ENCODE data around the gene S100P. TPM values are rescaled to one million over a fixed set of nuclear protein-coding genes. Genes with fewer than 3 reads are reported as not detected.

S100P gene
- total RNA-seq, 4 donors from 2014 or later, result 0.56 TPM; not detected in 3

- no peaks in the 10 kb centered on the region for H3K9me3 ChIP-seq
- H3K4me3 ChIP-seq (replicated peaks in 1 of 3), result no peak overlapping the region
- H3K4me1 ChIP-seq, result peaks cover 4 to 10% of the 10 kb centered on the region in 2 donors
- whole genome bisulfite sequencing, 2 donors, result 92 to 96% methylated on average over 7 to 8 of the region's 8 CpGs
- intact Hi-C loops (cut with DNase I), result no loop called here
- no peaks in the 10 kb centered on the region for H3K36me3 ChIP-seq
- no peak for DNase-seq
- no peak overlapping the region for H3K27ac ChIP-seq
- TF ChIP-seq, protein P1, sequence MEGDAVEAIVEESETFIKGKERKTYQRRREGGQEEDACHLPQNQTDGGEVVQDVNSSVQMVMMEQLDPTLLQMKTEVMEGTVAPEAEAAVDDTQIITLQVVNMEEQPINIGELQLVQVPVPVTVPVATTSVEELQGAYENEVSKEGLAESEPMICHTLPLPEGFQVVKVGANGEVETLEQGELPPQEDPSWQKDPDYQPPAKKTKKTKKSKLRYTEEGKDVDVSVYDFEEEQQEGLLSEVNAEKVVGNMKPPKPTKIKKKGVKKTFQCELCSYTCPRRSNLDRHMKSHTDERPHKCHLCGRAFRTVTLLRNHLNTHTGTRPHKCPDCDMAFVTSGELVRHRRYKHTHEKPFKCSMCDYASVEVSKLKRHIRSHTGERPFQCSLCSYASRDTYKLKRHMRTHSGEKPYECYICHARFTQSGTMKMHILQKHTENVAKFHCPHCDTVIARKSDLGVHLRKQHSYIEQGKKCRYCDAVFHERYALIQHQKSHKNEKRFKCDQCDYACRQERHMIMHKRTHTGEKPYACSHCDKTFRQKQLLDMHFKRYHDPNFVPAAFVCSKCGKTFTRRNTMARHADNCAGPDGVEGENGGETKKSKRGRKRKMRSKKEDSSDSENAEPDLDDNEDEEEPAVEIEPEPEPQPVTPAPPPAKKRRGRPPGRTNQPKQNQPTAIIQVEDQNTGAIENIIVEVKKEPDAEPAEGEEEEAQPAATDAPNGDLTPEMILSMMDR (IDR thresholded peaks at IDR 0.05), result no peak
- no peak for TF ChIP-seq POLR2A (IDR thresholded peaks at IDR 0.05)
- H3K27me3 ChIP-seq, result no peaks in the 10 kb centered on the region
These were observed 37.6 kb downstream of the S100P start for GRCh38 chr4:6731318-6731675.

DNA sequence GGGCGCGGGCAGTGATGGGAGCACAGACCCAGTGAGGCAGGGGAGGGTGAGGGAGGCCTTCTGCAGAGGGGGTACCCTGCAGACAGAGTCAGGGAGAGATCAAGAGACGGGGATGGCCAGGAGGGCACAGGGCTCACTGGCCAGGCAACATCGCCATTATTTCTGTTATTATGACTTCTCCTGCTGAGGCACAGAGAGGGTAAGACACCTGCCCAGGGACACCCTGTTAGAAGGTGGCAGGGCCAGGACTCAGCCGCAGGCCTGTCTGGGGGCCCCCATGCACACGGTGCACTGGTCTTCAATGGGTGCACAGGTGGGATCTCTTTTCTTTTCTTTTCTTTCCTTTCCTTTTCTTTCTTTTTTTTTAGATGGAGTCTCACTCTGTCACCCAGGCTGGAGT lies 38.1 kb downstream of the S100P start:
- Histone ChIP-seq H3K4me3 (replicated peaks in 1 of 3) (no peak overlapping the region), H3K9me3 (no peaks in the 10 kb centered on the region), H3K27ac (no peak overlapping the region), H3K4me1 (peaks cover 4 to 10% of the 10 kb centered on the region in 2 donors), H3K27me3 (no peaks in the 10 kb centered on the region), H3K36me3 (no peaks in the 10 kb centered on the region)
- no peak for TF ChIP-seq POLR2A (IDR thresholded peaks at IDR 0.05)
- TF ChIP-seq, protein P1 (IDR thresholded peaks at IDR 0.05), result no peak
- intact Hi-C loops (cut with DNase I), result no loop called here
- DNase-seq, result no peak
- WGBS, 2 donors, result 87 to 94% methylated on average over 6 of the region's 6 CpGs

- peak; percentile 54 to 57 for DNase-seq
- peaks cover 4 to 10% of the 10 kb centered on the region in 2 donors for H3K4me1 ChIP-seq
- no peak overlapping the region for H3K4me3 ChIP-seq (replicated peaks in 1 of 3)
- no peak for TF ChIP-seq POLR2A (IDR thresholded peaks at IDR 0.05)
- TF ChIP-seq, protein P1 (IDR thresholded peaks at IDR 0.05), result no peak
- intact Hi-C loops (cut with DNase I), result no loop called here
- no peaks in the 10 kb centered on the region for H3K27me3 ChIP-seq
- H3K9me3 ChIP-seq, result no peaks in the 10 kb centered on the region
- 68 to 84% methylated on average over 10 to 12 of the region's 21 CpGs for WGBS, 2 donors
- peak overlapping the region in 1 of 3 donors; percentile 41 for H3K27ac ChIP-seq
- H3K36me3 ChIP-seq, result no peaks in the 10 kb centered on the region
These were observed 39.0 kb downstream of the S100P start for GRCh38 chr4:6732441-6733357.

- intact Hi-C loops (cut with DNase I), result no loop called here
- no peaks in the 10 kb centered on the region for H3K36me3 ChIP-seq
- WGBS, 2 donors, result 85 to 89% methylated on average over 24 to 27 of the region's 27 CpGs
- H3K27me3 ChIP-seq, result no peaks in the 10 kb centered on the region
- no peak overlapping the region for H3K4me3 ChIP-seq (replicated peaks in 1 of 3)
- H3K4me1 ChIP-seq, result peaks cover 4 to 10% of the 10 kb centered on the region in 2 donors
- H3K9me3 ChIP-seq, result no peaks in the 10 kb centered on the region
- no peak for TF ChIP-seq POLR2A (IDR thresholded peaks at IDR 0.05)
- TF ChIP-seq, protein P1 (IDR thresholded peaks at IDR 0.05), result no peak
- peak overlapping the region in 1 of 3 donors; percentile 41 for H3K27ac ChIP-seq
- DNase-seq, result no peak
These were observed 39.9 kb downstream of the S100P start for GRCh38 chr4:6733358-6734164.

All from thyroid gland (tissue), 4 donors.